GM12874 (cell line): ENCODE data around the gene SLC22A5.

Source experiments
- CTCF ChIP-seq: IDR thresholded peaks from 2 replicates; pipeline ENCODE4 v1.5.1; 2011; ENCODE audit warnings: low read depth, mild to moderate bottlenecking, control low read depth, low read length, moderate library complexity; ENCODE audit not compliant: insufficient read depth

Gene SLC22A5

GRCh38 chr5:132355140-132355765 lies 14.3 kb upstream of the SLC22A5 start:
- TF ChIP-seq CTCF, result no peak

- no peak for TF ChIP-seq CTCF
These were observed 10.7 kb upstream of the SLC22A5 start for GRCh38 chr5:132358775-132359174.

GRCh38 chr5:132362086-132362485 lies 7.4 kb upstream of the SLC22A5 start:
- no peak for TF ChIP-seq CTCF

- no peak for TF ChIP-seq CTCF
These were observed 5.9 kb upstream of the SLC22A5 start for GRCh38 chr5:132363431-132364112.

GRCh38 chr5:132364319-132364718 lies 5.2 kb upstream of the SLC22A5 start:
- TF ChIP-seq CTCF, result no peak

- TF ChIP-seq CTCF, result no peak
These were observed 4.3 kb upstream of the SLC22A5 start for GRCh38 chr5:132365213-132365612.

GRCh38 chr5:132368186-132368585 lies 1.3 kb upstream of the SLC22A5 start:
- TF ChIP-seq CTCF, result no peak
